Lower leg skin (tissue), 3 donors: Measurements from ENCODE around the gene AMFR.

Experiments
- POLR2A ChIP-seq, 2 donors: fragments of 450-650 bp; IDR thresholded peaks; one replicate each; pipeline ENCODE4 v1.6.1; 2016 to 2017; ENCODE audit warnings: antibody characterized with exemption in 2 of 2, mild to moderate bottlenecking in 1 of 2, moderate library complexity in 1 of 2
- TF ChIP-seq, protein P1 (sequence below), 3 donors: fragments of 450-650 bp; IDR thresholded peaks; one replicate each; pipeline ENCODE4 v1.5.1; 2016; ENCODE audit warnings: antibody characterized with exemption in 3 of 3, mild to moderate bottlenecking in 3 of 3, moderate library complexity in 2 of 3

GRCh38 chr16:56340416-56340815, 84.9 kb downstream of the AMFR start:
- TF ChIP-seq, protein P1, sequence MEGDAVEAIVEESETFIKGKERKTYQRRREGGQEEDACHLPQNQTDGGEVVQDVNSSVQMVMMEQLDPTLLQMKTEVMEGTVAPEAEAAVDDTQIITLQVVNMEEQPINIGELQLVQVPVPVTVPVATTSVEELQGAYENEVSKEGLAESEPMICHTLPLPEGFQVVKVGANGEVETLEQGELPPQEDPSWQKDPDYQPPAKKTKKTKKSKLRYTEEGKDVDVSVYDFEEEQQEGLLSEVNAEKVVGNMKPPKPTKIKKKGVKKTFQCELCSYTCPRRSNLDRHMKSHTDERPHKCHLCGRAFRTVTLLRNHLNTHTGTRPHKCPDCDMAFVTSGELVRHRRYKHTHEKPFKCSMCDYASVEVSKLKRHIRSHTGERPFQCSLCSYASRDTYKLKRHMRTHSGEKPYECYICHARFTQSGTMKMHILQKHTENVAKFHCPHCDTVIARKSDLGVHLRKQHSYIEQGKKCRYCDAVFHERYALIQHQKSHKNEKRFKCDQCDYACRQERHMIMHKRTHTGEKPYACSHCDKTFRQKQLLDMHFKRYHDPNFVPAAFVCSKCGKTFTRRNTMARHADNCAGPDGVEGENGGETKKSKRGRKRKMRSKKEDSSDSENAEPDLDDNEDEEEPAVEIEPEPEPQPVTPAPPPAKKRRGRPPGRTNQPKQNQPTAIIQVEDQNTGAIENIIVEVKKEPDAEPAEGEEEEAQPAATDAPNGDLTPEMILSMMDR (IDR thresholded peaks at IDR 0.05) = no peak
- TF ChIP-seq POLR2A (IDR thresholded peaks at IDR 0.05) = no peak
